Fibroblast of mammary gland (primary cell): Measurements from ENCODE around the gene ZNF831.

Experiments
- DNase-seq: peaks from one replicate; pipeline ENCODE4 v3.0.0-alpha.2; 2010; ENCODE audit warnings: low read depth
- H3K4me3 ChIP-seq: 2 replicates; pipeline ENCODE4 v1.5.1; 2011; ENCODE audit warnings: low read depth, mild to moderate bottlenecking, low read length, moderate library complexity; ENCODE audit not compliant: control insufficient read depth
- TF ChIP-seq, protein P1 (sequence below): conservative IDR thresholded peaks from 2 replicates; pipeline ENCODE4 v1.5.1; 2011; ENCODE audit warnings: low read depth, low read length, inconsistent platforms; ENCODE audit not compliant: control insufficient read depth, insufficient read depth

Gene ZNF831

DNA sequence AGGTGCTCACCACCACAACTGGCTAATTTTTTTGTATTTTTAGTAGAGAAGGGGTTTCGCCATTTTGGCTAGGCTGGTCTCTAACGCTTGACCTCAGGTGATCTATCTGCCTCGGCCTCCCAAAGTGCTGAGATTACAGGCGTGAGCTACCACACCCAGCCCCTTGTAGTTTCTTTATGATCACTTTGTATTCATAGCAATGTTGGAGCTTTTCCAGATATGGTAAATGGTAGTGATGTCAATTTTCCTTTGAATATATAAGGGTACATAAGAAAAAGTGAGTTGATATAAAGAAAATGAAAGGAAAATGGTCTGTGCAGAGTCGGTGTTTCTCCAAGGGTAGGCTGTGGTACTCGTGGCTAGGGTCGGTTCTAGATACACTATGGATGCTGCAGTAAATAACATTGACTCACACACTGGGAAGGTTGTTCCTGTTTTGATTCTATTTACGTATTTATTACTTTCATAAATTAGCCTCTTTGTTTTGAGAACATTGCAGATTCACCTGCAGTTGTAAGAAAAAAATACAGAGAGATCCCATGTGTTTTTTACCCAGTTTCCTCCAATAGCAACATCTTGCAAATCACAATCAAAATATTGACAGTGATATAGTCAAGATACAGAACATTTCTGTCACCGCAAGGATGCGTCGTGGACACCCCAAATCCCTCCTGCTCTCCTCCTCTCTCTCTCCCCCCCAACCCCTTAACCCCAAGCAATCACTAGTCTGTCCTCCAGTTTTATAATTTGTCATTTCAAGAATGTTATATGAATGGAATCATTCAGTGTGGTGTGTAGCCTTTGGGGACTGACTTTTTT lies 2.5 kb downstream of the ZNF831 start:
- H3K4me3 ChIP-seq: no peak overlapping the region
- DNase-seq: no peak
- TF ChIP-seq, protein P1, sequence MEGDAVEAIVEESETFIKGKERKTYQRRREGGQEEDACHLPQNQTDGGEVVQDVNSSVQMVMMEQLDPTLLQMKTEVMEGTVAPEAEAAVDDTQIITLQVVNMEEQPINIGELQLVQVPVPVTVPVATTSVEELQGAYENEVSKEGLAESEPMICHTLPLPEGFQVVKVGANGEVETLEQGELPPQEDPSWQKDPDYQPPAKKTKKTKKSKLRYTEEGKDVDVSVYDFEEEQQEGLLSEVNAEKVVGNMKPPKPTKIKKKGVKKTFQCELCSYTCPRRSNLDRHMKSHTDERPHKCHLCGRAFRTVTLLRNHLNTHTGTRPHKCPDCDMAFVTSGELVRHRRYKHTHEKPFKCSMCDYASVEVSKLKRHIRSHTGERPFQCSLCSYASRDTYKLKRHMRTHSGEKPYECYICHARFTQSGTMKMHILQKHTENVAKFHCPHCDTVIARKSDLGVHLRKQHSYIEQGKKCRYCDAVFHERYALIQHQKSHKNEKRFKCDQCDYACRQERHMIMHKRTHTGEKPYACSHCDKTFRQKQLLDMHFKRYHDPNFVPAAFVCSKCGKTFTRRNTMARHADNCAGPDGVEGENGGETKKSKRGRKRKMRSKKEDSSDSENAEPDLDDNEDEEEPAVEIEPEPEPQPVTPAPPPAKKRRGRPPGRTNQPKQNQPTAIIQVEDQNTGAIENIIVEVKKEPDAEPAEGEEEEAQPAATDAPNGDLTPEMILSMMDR: no peak

DNA sequence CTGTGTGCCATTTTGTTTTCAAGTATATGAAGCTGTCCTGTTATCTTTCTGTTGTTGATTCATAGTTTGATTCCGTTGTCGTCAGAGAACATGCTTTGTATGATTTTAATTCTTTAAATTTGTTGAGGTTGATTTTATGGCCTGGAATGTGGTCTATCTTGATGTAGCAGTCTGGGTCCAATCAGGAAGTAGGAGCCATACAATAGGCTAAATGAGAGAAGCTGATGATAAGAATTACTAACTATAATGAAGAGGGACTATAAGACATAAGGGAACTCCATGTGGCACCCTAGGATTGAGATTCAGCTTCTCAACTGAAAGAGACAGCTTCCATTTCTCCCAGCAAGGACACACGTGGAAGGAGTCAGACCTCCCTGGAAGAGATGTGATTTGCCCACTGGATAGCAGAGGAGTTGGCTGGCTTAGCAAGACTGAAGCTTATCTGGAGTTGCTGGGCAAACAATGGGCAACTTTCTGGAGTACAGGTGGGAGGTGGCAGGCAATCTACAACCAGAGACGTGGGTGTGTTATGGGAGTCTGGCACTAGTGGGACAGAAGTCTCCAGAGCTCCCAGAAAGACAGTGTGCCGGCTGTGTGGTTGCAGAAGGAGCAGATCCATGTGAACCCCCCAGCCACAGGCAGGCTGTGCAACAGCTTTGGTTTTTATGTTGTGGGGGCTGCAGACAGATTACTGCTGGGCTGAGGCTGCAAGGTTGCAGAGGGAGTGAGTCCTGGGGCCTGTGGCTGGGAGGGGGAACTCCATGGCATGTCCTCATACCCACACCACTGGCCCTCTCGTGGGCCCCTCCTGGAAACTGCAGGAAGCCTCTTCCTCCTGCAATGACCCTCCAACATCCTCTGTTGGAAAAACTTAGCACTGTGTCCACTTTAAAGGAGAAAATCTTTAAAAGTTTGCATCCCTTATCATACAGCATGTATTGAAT lies 7.1 kb downstream of the ZNF831 start:
- H3K4me3 ChIP-seq: no peak overlapping the region
- DNase-seq: no peak
- TF ChIP-seq, protein P1: no peak

DNA sequence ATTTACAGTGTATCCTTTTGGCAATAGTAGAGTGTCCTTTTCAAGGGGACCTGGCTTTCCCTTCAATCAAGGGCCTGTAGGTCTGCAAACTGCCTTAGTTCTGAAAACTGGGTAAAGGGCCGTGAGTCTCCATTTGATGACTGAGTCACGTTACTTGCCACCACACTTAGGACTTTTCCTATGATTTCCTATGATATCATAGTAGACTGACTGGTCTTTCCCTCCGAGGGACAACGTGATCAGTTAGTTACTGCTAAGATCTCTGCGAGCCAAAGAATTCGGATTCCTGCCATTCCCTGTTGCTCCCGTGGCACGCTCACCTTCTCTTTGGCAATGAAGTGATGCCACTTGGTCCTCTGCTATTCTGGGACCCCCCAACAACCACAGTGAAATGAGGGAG lies 8.4 kb downstream of the ZNF831 start:
- DNase-seq: no peak
- TF ChIP-seq, protein P1: no peak
- no peak overlapping the region for H3K4me3 ChIP-seq

DNA sequence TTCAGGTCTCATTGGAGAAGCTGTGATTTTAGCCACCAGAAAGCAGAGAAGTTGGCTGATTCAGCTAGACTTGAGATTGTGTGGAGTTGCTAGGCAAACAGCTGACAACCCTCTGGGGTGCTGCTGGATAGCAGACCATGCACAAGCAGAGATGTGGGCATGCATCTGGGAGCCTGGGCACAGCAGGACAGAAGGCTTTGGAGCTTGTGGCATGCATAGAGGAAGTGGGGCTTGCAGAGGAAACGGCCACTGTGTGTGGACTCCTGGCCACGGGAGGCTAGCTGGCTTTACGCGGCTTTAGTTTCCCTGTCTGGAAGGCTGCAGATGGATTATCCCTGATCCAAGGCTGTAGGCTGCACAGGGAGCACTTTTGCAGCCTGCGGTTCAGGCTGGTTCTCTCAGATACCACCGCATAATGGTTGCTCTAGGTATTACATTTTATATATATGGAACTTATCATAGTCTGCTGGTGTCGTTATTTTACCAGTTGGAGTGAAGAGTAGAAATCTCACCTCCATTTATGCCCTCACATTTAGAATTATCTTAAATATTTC lies 10.4 kb downstream of the ZNF831 start:
- DNase-seq: no peak
- TF ChIP-seq, protein P1: no peak

DNA sequence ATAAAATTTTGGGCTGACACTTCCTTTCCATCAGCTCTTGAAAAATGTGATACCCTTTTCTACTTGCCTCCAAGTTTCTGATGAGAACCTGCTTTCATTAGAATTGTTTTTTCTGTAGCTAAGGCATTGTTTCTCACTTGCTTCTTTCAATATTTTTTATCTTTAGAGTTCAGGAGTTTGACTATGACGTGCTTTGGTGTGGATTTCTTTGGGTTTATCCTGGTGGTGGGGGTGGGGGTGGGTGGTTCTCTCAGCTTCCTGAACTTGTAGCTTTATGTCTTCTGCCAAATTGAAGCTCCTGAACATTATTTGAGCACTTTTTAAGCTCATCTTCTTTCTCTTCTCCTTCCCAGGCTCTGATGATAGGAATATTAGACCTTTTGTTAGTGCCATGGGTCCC lies 11.4 kb downstream of the ZNF831 start:
- H3K4me3 ChIP-seq: no peak overlapping the region
- no peak for DNase-seq
- TF ChIP-seq, protein P1: no peak

More for the DNA sequence above, 10.4 kb downstream of the ZNF831 start:
- H3K4me3 ChIP-seq: no peak overlapping the region

DNA sequence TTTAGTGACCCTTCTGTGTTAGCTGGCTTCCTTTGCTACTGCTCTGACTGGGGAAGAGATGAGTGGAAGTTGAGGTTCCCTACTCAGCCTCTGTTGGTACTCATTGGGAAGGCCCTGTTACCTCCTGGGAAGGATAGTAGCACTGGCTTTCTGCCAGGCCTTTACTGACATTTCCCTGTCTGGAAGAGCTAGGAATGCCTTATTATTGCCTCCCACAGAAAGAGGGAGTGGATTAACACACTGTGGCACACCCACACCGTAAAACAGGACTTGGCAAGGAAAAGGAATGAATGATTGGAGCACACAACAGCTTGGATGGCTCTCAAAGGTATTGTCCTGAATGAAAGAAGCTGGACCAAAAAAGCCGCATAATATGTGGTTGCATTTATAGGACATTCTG lies 12.2 kb downstream of the ZNF831 start:
- DNase-seq: no peak
- no peak overlapping the region for H3K4me3 ChIP-seq
- TF ChIP-seq, protein P1: no peak
